Measurements from ENCODE around the gene FLNB. TPM values are rescaled to one million over a fixed set of nuclear protein-coding genes. Genes with fewer than 3 reads are reported as not detected.

The FLNB gene
- total RNA-seq, 1 experiment from 2014 or later, result 127 TPM

DNA sequence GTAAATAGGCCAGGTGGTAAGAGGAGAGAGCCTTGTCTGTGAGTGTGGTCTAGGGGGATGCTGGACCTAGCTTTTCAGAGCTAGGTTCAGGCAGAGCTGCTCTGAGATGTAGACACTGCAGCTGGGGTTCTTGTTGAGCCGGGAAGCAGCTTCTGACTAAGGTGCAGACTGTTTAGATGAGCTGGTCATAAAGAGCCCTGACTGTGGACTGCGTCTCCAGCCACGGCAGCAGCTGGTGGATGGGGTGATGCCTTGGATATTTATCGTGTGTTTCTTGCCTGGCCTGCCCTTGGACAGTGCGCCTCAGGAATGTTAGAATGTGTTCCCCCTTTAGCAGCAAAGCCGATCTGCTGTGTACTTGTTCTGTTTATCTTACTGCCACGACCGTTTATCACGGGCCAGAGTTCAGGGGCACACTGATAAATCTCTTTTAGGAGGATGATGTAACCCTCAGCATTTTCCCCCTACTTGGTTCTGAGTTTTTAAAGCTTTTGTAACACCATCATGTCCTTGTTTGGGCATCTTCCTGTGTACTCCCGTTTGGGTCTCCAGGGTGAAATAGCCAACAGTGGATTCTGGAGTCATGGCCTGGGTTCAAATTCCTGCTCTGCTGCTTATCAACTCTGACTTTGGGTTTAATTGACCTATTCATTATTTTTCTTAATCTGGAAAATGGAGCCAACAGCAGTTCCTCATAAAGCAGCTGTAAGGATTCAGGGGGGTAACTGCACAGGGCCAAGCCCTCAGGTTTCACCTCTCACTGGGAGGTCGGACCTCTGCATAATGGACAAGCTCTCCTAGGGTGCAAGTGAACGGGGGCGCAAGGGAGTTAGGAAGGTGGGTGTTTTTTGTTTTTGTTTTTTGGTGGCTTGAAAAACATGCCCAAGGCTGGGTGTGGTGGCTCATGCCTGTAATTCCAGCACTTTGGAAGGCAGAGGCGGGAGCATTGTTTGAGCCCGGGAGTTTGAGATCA lies 51.4 kb downstream of the FLNB start:
- Mint-ChIP-seq H3K27me3 (ENCODE audit: low read depth) (no peaks in the 10 kb centered on the region), H3K4me3 (no peak overlapping the region), H3K27ac (peak overlapping the region; percentile 87), H3K36me3 (no peaks in the 10 kb centered on the region), H3K9me3 (no peaks in the 10 kb centered on the region), H3K4me1 (peaks cover 60% of the 10 kb centered on the region)
- ChIA-PET POLR2A (interaction anchor here (0.6 kb wide), 1 partner anchor 9 kb away, joined by 3 read pairs; no protein-coding TSS in a partner anchor), CTCF (interaction anchor here (0.6 to 2.6 kb wide), 8 partner anchors 18 to 107 kb away, joined by 3 to 12 read pairs (median 5); partner anchors contain the start of gene FLNB)
- ATAC-seq (peak; percentile 35), DNase-seq (ENCODE audit: low spot score) (no peak)
- peak; percentile 99 for TF ChIP-seq GABPB1 (CRISPR knock-in tag; IDR thresholded peaks at IDR 0.05)
- TF ChIP-seq, protein P1, sequence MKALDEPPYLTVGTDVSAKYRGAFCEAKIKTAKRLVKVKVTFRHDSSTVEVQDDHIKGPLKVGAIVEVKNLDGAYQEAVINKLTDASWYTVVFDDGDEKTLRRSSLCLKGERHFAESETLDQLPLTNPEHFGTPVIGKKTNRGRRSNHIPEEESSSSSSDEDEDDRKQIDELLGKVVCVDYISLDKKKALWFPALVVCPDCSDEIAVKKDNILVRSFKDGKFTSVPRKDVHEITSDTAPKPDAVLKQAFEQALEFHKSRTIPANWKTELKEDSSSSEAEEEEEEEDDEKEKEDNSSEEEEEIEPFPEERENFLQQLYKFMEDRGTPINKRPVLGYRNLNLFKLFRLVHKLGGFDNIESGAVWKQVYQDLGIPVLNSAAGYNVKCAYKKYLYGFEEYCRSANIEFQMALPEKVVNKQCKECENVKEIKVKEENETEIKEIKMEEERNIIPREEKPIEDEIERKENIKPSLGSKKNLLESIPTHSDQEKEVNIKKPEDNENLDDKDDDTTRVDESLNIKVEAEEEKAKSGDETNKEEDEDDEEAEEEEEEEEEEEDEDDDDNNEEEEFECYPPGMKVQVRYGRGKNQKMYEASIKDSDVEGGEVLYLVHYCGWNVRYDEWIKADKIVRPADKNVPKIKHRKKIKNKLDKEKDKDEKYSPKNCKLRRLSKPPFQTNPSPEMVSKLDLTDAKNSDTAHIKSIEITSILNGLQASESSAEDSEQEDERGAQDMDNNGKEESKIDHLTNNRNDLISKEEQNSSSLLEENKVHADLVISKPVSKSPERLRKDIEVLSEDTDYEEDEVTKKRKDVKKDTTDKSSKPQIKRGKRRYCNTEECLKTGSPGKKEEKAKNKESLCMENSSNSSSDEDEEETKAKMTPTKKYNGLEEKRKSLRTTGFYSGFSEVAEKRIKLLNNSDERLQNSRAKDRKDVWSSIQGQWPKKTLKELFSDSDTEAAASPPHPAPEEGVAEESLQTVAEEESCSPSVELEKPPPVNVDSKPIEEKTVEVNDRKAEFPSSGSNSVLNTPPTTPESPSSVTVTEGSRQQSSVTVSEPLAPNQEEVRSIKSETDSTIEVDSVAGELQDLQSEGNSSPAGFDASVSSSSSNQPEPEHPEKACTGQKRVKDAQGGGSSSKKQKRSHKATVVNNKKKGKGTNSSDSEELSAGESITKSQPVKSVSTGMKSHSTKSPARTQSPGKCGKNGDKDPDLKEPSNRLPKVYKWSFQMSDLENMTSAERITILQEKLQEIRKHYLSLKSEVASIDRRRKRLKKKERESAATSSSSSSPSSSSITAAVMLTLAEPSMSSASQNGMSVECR (CRISPR knock-in tag; IDR thresholded peaks at IDR 0.05; ENCODE audit: borderline replicate concordance), result no peak

- Mint-ChIP-seq H3K9me3 (no peaks in the 10 kb centered on the region), H3K36me3 (no peaks in the 10 kb centered on the region), H3K27me3 (ENCODE audit: low read depth) (no peaks in the 10 kb centered on the region), H3K27ac (peak overlapping the region; percentile 59; the same call in 1 of the 2 replicates), H3K4me1 (peaks cover 81% of the 10 kb centered on the region), H3K4me3 (peak overlapping the region; percentile 31; the same call in 1 of the 2 replicates)
- DNase-seq (ENCODE audit: low spot score) (no peak), ATAC-seq (peak; percentile 28)
- ChIA-PET CTCF (interaction anchor here (4.6 kb wide), 1 partner anchor 54 kb away, joined by 23 read pairs; the partner anchor contains the start of gene FLNB), POLR2A (no interaction called here)
- TF ChIP-seq, protein P2, sequence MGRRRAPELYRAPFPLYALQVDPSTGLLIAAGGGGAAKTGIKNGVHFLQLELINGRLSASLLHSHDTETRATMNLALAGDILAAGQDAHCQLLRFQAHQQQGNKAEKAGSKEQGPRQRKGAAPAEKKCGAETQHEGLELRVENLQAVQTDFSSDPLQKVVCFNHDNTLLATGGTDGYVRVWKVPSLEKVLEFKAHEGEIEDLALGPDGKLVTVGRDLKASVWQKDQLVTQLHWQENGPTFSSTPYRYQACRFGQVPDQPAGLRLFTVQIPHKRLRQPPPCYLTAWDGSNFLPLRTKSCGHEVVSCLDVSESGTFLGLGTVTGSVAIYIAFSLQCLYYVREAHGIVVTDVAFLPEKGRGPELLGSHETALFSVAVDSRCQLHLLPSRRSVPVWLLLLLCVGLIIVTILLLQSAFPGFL (CRISPR knock-in tag; IDR thresholded peaks at IDR 0.05; ENCODE audit: borderline replicate concordance), result no peak
- no peak for TF ChIP-seq ZBTB21 (CRISPR knock-in tag; IDR thresholded peaks at IDR 0.05; ENCODE audit: borderline replicate concordance)
- TF ChIP-seq, protein P3, sequence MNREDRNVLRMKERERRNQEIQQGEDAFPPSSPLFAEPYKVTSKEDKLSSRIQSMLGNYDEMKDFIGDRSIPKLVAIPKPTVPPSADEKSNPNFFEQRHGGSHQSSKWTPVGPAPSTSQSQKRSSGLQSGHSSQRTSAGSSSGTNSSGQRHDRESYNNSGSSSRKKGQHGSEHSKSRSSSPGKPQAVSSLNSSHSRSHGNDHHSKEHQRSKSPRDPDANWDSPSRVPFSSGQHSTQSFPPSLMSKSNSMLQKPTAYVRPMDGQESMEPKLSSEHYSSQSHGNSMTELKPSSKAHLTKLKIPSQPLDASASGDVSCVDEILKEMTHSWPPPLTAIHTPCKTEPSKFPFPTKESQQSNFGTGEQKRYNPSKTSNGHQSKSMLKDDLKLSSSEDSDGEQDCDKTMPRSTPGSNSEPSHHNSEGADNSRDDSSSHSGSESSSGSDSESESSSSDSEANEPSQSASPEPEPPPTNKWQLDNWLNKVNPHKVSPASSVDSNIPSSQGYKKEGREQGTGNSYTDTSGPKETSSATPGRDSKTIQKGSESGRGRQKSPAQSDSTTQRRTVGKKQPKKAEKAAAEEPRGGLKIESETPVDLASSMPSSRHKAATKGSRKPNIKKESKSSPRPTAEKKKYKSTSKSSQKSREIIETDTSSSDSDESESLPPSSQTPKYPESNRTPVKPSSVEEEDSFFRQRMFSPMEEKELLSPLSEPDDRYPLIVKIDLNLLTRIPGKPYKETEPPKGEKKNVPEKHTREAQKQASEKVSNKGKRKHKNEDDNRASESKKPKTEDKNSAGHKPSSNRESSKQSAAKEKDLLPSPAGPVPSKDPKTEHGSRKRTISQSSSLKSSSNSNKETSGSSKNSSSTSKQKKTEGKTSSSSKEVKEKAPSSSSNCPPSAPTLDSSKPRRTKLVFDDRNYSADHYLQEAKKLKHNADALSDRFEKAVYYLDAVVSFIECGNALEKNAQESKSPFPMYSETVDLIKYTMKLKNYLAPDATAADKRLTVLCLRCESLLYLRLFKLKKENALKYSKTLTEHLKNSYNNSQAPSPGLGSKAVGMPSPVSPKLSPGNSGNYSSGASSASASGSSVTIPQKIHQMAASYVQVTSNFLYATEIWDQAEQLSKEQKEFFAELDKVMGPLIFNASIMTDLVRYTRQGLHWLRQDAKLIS (CRISPR knock-in tag; IDR thresholded peaks at IDR 0.05; ENCODE audit: borderline replicate concordance), result no peak
- TF ChIP-seq STAT6 (CRISPR knock-in tag; conservative IDR thresholded peaks at IDR 0.05; ENCODE audit: low read depth), result no peak
- no peak for TF ChIP-seq ZNF232 (CRISPR knock-in tag; IDR thresholded peaks at IDR 0.05)
- no peak for TF ChIP-seq NFYB (CRISPR knock-in tag; conservative IDR thresholded peaks at IDR 0.05; ENCODE audit: low read depth)
- TF ChIP-seq, protein P4, sequence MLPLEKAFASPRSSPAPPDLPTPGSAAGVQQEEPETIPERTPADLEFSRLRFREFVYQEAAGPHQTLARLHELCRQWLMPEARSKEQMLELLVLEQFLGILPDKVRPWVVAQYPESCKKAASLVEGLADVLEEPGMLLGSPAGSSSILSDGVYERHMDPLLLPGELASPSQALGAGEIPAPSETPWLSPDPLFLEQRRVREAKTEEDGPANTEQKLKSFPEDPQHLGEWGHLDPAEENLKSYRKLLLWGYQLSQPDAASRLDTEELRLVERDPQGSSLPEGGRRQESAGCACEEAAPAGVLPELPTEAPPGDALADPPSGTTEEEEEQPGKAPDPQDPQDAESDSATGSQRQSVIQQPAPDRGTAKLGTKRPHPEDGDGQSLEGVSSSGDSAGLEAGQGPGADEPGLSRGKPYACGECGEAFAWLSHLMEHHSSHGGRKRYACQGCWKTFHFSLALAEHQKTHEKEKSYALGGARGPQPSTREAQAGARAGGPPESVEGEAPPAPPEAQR (CRISPR knock-in tag; IDR thresholded peaks at IDR 0.05), result no peak
- TF ChIP-seq, protein P5, sequence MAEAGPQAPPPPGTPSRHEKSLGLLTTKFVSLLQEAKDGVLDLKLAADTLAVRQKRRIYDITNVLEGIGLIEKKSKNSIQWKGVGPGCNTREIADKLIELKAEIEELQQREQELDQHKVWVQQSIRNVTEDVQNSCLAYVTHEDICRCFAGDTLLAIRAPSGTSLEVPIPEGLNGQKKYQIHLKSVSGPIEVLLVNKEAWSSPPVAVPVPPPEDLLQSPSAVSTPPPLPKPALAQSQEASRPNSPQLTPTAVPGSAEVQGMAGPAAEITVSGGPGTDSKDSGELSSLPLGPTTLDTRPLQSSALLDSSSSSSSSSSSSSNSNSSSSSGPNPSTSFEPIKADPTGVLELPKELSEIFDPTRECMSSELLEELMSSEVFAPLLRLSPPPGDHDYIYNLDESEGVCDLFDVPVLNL (CRISPR knock-in tag; IDR thresholded peaks at IDR 0.05; ENCODE audit: borderline replicate concordance, low read depth), result no peak
- TF ChIP-seq, protein P6, sequence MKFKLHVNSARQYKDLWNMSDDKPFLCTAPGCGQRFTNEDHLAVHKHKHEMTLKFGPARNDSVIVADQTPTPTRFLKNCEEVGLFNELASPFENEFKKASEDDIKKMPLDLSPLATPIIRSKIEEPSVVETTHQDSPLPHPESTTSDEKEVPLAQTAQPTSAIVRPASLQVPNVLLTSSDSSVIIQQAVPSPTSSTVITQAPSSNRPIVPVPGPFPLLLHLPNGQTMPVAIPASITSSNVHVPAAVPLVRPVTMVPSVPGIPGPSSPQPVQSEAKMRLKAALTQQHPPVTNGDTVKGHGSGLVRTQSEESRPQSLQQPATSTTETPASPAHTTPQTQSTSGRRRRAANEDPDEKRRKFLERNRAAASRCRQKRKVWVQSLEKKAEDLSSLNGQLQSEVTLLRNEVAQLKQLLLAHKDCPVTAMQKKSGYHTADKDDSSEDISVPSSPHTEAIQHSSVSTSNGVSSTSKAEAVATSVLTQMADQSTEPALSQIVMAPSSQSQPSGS (CRISPR knock-in tag; IDR thresholded peaks at IDR 0.05; ENCODE audit: borderline replicate concordance, low read depth), result no peak
- TF ChIP-seq NR1H2 (CRISPR knock-in tag; IDR thresholded peaks at IDR 0.05), result no peak
- TF ChIP-seq CREB1 (CRISPR knock-in tag; IDR thresholded peaks at IDR 0.05), result no peak
- TF ChIP-seq NFATC4 (CRISPR knock-in tag; IDR thresholded peaks at IDR 0.05), result no peak
- no peak for TF ChIP-seq SP1 (CRISPR knock-in tag; conservative IDR thresholded peaks at IDR 0.05)
These were observed 54.2 kb downstream of the FLNB start for GRCh38 chr3:58062472-58062871.
